ENCODE measurements around the gene HTRA3.

Gene HTRA3

GRCh38 chr4:8303485-8304281 is 34.1 kb downstream of the HTRA3 start:
- TF ChIP-seq CTCF (IDR thresholded peaks at IDR 0.05; ENCODE audit: borderline replicate concordance, insufficient read depth, low read depth, low read length), result no peak
- H3K4me3 ChIP-seq (ENCODE audit: low read depth, low read length), result no peak overlapping the region

- no peak for TF ChIP-seq CTCF (IDR thresholded peaks at IDR 0.05; ENCODE audit: borderline replicate concordance, insufficient read depth, low read depth, low read length)
- no peak overlapping the region for H3K4me3 ChIP-seq (ENCODE audit: low read depth, low read length)
Observed at GRCh38 chr4:8304827-8305695, 35.5 kb downstream of the HTRA3 start.

GRCh38 chr4:8305851-8306471 is 36.4 kb downstream of the HTRA3 start:
- TF ChIP-seq CTCF (IDR thresholded peaks at IDR 0.05; ENCODE audit: borderline replicate concordance, insufficient read depth, low read depth, low read length), result no peak
- H3K4me3 ChIP-seq (ENCODE audit: low read depth, low read length), result no peak overlapping the region

GRCh38 chr4:8306511-8307021 is 37.0 kb downstream of the HTRA3 start:
- no peak overlapping the region for H3K4me3 ChIP-seq (ENCODE audit: low read depth, low read length)
- no peak for TF ChIP-seq CTCF (IDR thresholded peaks at IDR 0.05; ENCODE audit: borderline replicate concordance, insufficient read depth, low read depth, low read length)

- TF ChIP-seq CTCF (IDR thresholded peaks at IDR 0.05; ENCODE audit: borderline replicate concordance, insufficient read depth, low read depth, low read length), result no peak
- no peak overlapping the region for H3K4me3 ChIP-seq (ENCODE audit: low read depth, low read length)
Observed at GRCh38 chr4:8307121-8307520, 37.6 kb downstream of the HTRA3 start.

GRCh38 chr4:8307714-8308113 is 38.2 kb downstream of the HTRA3 start:
- TF ChIP-seq CTCF (IDR thresholded peaks at IDR 0.05; ENCODE audit: borderline replicate concordance, insufficient read depth, low read depth, low read length), result no peak
- no peak overlapping the region for H3K4me3 ChIP-seq (ENCODE audit: low read depth, low read length)
